ENCODE results near the gene PID1.

The PID1 gene

DNA sequence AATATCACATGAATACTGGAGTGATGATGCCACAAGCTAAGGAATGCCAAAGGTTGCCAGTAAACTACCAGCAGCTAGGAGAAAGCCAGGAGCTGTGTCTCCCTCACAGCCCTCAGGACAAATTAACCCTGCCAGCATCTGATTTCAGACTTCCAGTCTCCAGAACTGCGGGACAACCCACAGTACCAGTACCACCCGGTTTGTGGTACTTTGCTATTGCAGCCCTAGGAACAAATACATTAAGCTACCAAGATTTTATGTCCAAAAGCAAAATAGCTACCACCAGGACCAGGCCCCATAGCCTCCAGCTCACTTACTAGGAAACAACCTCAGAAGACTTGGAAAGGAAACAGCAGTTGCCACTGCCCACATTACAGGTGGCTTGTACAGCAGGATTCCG is 10.0 kb downstream of the PID1 start:
- no peak for DNase-seq (ENCODE audit: low read depth in 2 of 2)

DNA sequence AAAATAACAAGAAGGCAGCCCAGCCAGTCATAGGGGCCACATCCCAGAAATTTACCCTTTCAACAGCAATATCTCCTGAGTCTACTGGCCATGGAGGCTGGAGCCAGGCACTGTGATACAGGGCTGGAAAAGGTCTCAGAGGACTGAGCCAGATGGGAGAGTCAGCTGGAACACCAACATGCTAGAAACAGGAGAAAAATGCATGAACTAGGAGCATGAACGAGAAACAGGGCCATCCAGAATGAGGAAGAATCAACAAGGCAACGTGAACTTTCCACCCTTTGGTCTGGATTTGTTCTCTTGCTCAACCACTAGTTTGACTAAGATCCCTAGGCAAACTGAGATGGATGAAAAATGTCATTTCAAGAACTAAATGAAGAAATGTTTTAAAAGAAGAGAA is 13.1 kb downstream of the PID1 start:
- no peak for DNase-seq (ENCODE audit: low read depth in 2 of 2)

DNA sequence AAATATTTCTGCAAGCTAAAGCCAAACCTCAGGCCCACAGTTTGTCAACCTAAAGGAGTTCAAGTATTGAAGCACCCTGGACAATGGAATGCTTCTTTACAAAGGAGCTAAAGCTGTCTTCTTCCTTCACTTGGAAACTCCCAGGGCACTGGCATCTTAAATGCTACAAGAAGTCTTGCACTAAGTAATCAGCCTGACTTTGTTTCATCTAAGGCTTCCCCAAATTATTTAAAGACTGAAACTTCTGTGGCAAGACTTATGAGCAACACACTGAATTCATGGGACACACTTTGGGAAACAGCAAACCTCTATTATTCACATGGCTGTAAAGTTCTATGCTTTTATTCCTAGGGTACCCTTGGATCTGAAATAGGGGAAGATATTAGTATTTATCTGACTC is 14.7 kb downstream of the PID1 start:
- DNase-seq (ENCODE audit: low read depth in 2 of 2), result no peak

- no peak for DNase-seq (ENCODE audit: low read depth in 2 of 2)
These were observed 16.9 kb downstream of the PID1 start for GRCh38 chr2:229254206-229254605.

DNA sequence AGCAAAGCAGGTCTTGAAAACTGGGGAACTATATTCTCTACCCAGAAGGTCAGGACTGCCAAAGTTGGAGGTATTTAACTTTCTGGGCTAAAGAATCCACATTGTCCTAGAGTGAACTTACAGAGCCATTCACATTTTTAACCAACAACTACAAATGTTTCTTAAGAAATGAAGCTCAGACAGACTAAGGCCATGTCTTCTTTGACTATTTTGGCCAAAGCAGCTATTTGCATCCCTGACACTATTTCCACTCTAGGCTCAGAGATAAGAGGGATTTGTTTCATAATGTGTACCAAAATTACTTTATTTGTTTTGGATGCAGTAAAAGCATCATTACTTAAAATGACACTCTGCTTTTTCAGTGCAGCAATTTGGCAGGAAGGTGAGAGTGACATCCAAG is 18.1 kb downstream of the PID1 start:
- no peak for DNase-seq (ENCODE audit: low read depth in 2 of 2)

GRCh38 chr2:229252280-229252679 is 18.8 kb downstream of the PID1 start:
- DNase-seq (ENCODE audit: low read depth in 2 of 2), result no peak

- no peak for DNase-seq (ENCODE audit: low read depth in 2 of 2)
These were observed 21.6 kb downstream of the PID1 start for GRCh38 chr2:229249536-229249935.

- DNase-seq (ENCODE audit: low read depth in 2 of 2), result no peak
These were observed 24.8 kb downstream of the PID1 start for GRCh38 chr2:229246334-229246733.

GRCh38 chr2:229244975-229245374 is 26.1 kb downstream of the PID1 start:
- DNase-seq (ENCODE audit: low read depth in 2 of 2), result no peak

DNA sequence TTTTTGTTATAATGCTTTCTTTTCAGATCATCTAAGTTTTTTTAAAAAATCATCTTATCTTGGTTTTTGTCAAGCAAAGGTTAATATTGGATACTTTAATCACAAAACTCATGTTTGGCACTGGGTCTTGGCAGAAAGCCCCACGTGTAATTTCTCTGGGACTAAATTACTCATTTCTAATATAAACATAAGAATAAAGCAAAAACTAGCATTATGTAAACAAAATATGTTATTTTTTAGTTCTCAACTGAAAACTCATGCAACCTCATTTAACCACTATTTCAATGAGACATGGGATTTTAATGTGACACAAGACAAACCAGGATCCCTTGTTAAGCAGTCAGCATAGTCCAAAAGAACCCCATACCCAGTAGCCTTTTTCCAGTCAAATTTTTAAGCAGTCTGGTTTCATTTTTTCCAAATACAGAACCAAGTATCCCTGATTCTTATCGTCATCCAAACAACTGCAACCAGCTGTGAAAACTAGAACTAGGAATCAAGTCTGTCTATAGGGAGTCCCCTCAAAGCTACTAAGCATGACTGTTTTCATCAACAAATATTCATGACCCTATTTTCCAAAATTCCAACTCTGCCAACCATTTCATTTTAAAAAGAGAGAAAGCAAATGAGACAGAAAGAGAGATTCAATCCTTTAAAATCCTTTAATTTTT is 27.1 kb downstream of the PID1 start:
- no peak for DNase-seq (ENCODE audit: low read depth in 2 of 2)

DNA sequence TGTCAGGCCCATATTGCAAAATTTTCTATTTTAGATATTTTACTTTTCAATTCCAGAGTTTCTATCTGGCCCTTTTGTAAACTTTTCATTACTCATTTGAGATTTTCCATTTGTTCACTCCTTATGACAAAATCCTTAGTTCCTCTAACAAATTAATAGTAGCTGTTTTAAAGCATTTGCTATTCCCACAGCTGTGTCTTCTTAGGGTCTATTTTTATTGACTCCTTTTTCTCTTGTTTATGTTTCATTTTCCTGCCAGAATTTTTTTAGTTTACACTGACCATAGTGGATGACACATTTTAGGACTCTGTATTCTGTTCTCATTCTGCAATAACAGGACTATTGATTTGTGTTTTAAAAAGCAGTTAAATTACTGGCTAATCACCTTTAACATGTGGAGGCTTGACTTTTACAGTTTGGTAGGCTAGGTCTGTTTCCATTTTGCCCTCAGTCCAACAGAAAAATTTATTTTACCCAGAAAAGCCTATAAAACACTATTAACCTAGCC is 30.0 kb downstream of the PID1 start:
- no peak for DNase-seq (ENCODE audit: low read depth in 2 of 2)

DNA sequence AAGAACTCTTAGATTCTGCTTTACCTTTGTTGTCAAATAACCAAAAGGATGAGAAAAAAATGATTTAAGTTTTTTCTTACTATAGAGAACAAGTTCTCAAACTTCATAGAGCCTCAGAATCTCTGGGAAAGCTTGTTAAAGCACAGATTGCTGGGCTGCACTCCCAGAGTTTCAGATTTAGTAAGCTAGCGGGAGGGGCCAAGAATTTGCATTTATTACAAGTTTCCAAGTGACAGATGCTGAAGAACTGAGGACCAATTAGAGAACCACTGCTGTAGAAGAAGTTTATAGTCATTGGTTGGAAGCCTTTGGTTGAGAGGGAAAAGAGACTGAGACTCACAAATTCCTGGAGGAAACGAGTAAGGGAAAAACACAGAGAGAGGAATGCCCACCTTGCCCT is 32.1 kb downstream of the PID1 start:
- DNase-seq (ENCODE audit: low read depth in 2 of 2), result no peak

- DNase-seq (ENCODE audit: low read depth in 2 of 2), result no peak
These were observed 33.8 kb downstream of the PID1 start for GRCh38 chr2:229237270-229237669.

GRCh38 chr2:229235131-229235914 is 35.8 kb downstream of the PID1 start:
- DNase-seq (ENCODE audit: low read depth in 2 of 2), result no peak

DNA sequence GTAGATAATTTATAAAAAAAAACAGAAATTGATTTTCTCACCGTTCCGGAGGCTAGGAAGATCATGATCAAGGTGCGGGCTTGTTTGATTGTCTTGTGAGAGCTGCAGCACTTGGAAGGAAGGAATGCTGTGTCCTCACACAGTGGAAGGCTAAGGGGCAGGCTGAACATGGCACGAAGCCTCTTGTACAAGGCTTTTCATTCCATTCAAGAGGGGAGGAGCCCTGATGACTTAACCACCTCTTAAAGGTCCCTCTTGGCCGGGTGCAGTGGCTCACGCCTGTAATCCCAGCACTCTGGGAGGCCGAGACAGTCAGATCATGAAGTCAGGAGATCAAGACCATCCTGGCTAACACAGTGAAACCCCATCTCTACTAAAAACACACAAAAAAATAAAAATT is 39.2 kb downstream of the PID1 start:
- DNase-seq (ENCODE audit: low read depth in 2 of 2), result no peak

GRCh38 chr2:229231328-229231868 is 39.7 kb downstream of the PID1 start:
- DNase-seq (ENCODE audit: low read depth in 2 of 2), result no peak

- DNase-seq (ENCODE audit: low read depth in 2 of 2), result no peak
These were observed 40.2 kb downstream of the PID1 start for GRCh38 chr2:229230911-229231310.

GRCh38 chr2:229230256-229230655 is 40.8 kb downstream of the PID1 start:
- no peak for DNase-seq (ENCODE audit: low read depth in 2 of 2)

DNA sequence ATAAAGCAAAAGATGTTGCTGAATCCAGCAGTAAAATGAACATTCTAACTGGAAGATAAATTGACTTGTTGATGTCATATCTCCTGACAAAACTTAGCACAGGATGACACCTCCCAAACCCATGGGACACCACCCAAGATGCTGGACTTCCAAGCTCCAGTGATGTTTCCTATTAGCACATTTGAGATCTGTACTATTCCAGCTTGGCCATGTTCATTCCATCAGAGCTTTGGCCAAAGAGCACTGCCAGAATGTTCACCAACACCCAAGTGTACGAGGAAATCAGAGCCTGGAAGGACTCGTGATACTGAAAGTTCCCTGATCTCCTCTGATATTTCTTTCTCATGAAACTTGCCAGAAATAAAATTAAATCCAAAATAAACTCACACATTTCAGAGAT is 44.7 kb downstream of the PID1 start:
- DNase-seq (ENCODE audit: low read depth in 2 of 2), result no peak

GRCh38 chr2:229223107-229223506 is 48.0 kb downstream of the PID1 start:
- DNase-seq (ENCODE audit: low read depth in 2 of 2), result no peak

GRCh38 chr2:229221641-229222040 is 49.4 kb downstream of the PID1 start:
- DNase-seq (ENCODE audit: low read depth in 2 of 2), result no peak

DNA sequence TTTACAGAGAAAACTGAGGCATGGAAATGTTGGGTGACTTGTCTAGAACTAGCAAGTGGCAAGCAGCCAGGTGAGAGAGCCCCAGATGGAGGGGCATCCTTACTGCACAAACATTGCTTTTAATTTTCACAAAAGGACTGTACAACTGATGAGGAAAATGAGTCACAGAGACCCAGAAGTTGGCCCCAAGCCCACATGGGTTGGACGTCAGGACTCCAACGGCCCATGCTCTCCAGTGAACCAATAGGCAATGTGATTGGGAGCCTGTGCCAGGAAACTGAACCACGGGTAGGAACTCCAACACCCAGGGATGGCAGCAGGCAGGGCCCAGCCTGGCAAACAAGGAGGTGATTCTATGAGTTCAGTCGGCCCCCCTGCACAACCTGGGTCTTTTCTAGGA is 50.8 kb downstream of the PID1 start:
- DNase-seq (ENCODE audit: low read depth in 2 of 2), result no peak

DNA sequence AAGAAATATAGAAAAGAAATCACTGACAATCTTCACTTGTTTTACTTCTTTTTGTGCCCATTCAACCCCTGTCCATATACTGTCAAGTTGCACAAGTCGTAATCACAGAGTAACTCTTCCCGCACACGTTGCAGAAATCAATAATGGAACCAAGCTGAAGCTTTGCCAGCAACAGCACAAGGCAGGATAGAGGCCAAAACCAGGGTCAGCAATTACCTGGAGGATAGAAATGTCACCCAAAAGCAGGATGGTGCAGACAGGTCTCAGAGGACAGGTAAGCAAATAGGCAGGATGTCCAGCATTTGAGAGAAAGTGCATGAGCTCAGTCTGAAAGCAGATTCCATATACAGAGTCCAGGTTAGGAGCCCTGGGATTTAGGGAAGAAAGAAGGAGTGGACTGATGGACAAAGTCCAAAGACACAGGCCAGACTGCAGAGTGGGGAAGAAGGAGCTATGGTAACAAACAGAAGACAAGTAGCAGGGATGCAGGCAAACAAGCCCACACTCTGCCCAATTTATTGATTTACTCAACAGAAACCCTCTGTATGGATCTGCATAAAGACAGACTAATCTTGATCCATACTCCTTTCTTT is 52.7 kb downstream of the PID1 start:
- no peak for DNase-seq (ENCODE audit: low read depth in 2 of 2)
